OCI-LY3 (cell line): ENCODE data around the gene CEBPG.

Experiments used
- H2AFZ ChIP-seq: fragments of 200-600, 300-600 bp; shearing (Covaris generic); 2 replicates; pipeline ENCODE4 v1.6.0; 2014; ENCODE audit warnings: antibody characterized with exemption, low read depth, low read length
- H3K27ac ChIP-seq: fragments of 200-600, 300-600 bp; sonication (generic); 2 replicates; pipeline ENCODE4 v1.5.1; 2014; ENCODE audit warnings: mild to moderate bottlenecking, low read length, moderate library complexity, mixed read lengths
- H3K27me3 ChIP-seq: fragments of 200-600, 300-600 bp; sonication (generic); 2 replicates; pipeline ENCODE4 v1.6.1; 2014; ENCODE audit warnings: low read depth, low read length, mixed read lengths
- H3K36me3 ChIP-seq: fragments of 200-600, 300-600 bp; sonication (generic); replicated peaks from 2 replicates; pipeline ENCODE3; 2014; ENCODE audit warnings: low read depth, low read length, mixed read lengths
- H3K4me1 ChIP-seq: fragments of 300-600, 200-600 bp; sonication (generic); 2 replicates; pipeline ENCODE4 v1.6.1; 2014; ENCODE audit warnings: low read length, mixed read lengths
- H3K4me2 ChIP-seq: fragments of 200-600, 300-600 bp; sonication (generic); 2 replicates; pipeline ENCODE4 v1.6.1; 2014; ENCODE audit warnings: low read length, mixed read lengths
- H3K4me3 ChIP-seq: fragments of 300-600, 200-600 bp; sonication (generic); 2 replicates; pipeline ENCODE4 v1.5.1; 2014; ENCODE audit warnings: antibody characterized with exemption, mild to moderate bottlenecking, low read length, moderate library complexity
- H3K79me2 ChIP-seq: fragments of 300-600, 200-600 bp; shearing (Covaris generic); 2 replicates; pipeline ENCODE4 v1.6.1; 2014; ENCODE audit warnings: mild to moderate bottlenecking, low read length, mixed read lengths
- H3K9ac ChIP-seq: fragments of 300-600, 200-600 bp; shearing (Covaris generic); 2 replicates; pipeline ENCODE4 v1.6.0; 2014; ENCODE audit warnings: mild to moderate bottlenecking, low read length, moderate library complexity
- H3K9me3 ChIP-seq: fragments of 200-600, 300-600 bp; shearing (Covaris generic); 2 replicates; pipeline ENCODE4 v1.6.1; 2014; ENCODE audit warnings: low read length, mixed read lengths; ENCODE audit not compliant: insufficient read depth
- H4K20me1 ChIP-seq: fragments of 200-600, 300-600 bp; sonication (generic); 2 replicates; pipeline ENCODE4 v1.6.1; 2016; ENCODE audit warnings: low read length, mixed read lengths; ENCODE audit not compliant: insufficient read depth
- CTCF ChIP-seq: fragments of 200-600, 300-600 bp; sonication (generic); IDR thresholded peaks from 2 replicates; pipeline ENCODE4 v1.5.1; 2014; ENCODE audit warnings: antibody characterized with exemption, low read length, low read depth
- EZH2phosphoT487 ChIP-seq: fragments of 200-600 bp; shearing (Covaris generic); IDR thresholded peaks from 2 replicates; pipeline ENCODE4 v1.6.1; 2018; ENCODE audit warnings: antibody characterized with exemption, mixed run types, low read depth

The CEBPG gene

GRCh38 chr19:33343301-33343700 is 30.2 kb upstream of the CEBPG start:
- Histone ChIP-seq H4K20me1 (no peaks in the 10 kb centered on the region), H3K36me3 (no peaks in the 10 kb centered on the region), H3K9ac (no peak overlapping the region), H3K27ac (no peak overlapping the region), H3K4me2 (no peak overlapping the region), H3K4me1 (no peaks in the 10 kb centered on the region), H3K27me3 (peaks cover 46% of the 10 kb centered on the region), H3K4me3 (no peak overlapping the region), H2AFZ (no peak overlapping the region), H3K9me3 (no peaks in the 10 kb centered on the region), H3K79me2 (no peaks in the 10 kb centered on the region)
- TF ChIP-seq EZH2phosphoT487, result no peak
- no peak for TF ChIP-seq CTCF

- TF ChIP-seq CTCF (no peak), EZH2phosphoT487 (no peak)
- no peak overlapping the region for H2AFZ ChIP-seq
- no peaks in the 10 kb centered on the region for H3K4me1 ChIP-seq
- no peaks in the 10 kb centered on the region for H3K79me2 ChIP-seq
- H3K9ac ChIP-seq, result no peak overlapping the region
- H3K36me3 ChIP-seq, result no peaks in the 10 kb centered on the region
- no peaks in the 10 kb centered on the region for H3K9me3 ChIP-seq
- H4K20me1 ChIP-seq, result no peaks in the 10 kb centered on the region
- H3K27me3 ChIP-seq, result peaks cover 51% of the 10 kb centered on the region
- no peak overlapping the region for H3K27ac ChIP-seq
- no peak overlapping the region for H3K4me2 ChIP-seq
- no peak overlapping the region for H3K4me3 ChIP-seq
Observed at GRCh38 chr19:33343859-33344572, 29.5 kb upstream of the CEBPG start.

DNA sequence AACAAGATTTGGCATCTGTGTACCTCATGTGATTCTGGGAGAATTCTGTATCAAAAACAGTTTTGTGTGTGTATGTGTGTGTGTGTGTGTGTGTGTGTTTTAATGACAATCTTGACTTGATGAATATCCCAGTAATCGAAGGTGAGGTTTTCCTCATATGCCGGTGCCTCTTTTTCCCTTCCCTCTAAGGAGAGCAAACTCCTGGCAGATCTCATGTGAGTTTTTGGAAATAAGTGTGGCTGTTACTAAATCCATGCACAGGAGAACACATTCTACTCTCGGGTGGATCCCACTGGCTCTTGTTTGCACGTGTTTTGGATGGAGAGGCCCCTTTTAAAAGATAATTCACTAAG is 29.0 kb upstream of the CEBPG start:
- Histone ChIP-seq H3K4me3 (no peak overlapping the region), H3K4me1 (no peaks in the 10 kb centered on the region), H3K9ac (no peak overlapping the region), H3K4me2 (no peak overlapping the region), H3K27ac (no peak overlapping the region), H3K27me3 (peaks cover 56% of the 10 kb centered on the region), H4K20me1 (no peaks in the 10 kb centered on the region), H3K79me2 (no peaks in the 10 kb centered on the region), H3K9me3 (no peaks in the 10 kb centered on the region), H3K36me3 (no peaks in the 10 kb centered on the region), H2AFZ (no peak overlapping the region)
- TF ChIP-seq CTCF, result no peak

DNA sequence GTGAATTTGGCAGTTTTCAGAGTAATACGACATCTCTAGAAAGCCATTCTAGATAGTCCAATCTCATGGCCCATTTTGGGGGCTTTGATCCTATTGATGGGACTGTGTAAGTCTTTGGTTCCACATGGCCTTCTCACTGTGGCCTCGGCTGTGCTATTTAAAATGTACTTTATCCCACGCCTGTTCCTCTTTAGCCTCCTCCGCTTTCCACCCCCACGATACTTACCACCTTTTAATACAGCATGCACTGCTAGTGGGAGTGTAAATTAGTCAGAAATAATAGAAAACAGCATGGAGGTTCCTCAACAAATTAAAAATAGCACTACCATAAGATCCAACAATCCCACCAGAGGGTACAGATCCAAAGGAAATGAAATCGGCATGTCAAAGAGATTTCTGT is 28.3 kb upstream of the CEBPG start:
- Histone ChIP-seq H3K79me2 (no peaks in the 10 kb centered on the region), H3K27me3 (peaks cover 61% of the 10 kb centered on the region), H2AFZ (no peak overlapping the region), H3K4me3 (no peak overlapping the region), H3K36me3 (no peaks in the 10 kb centered on the region), H3K4me1 (no peaks in the 10 kb centered on the region), H3K27ac (no peak overlapping the region), H3K9me3 (no peaks in the 10 kb centered on the region), H3K4me2 (no peak overlapping the region), H4K20me1 (no peaks in the 10 kb centered on the region), H3K9ac (no peak overlapping the region)
- TF ChIP-seq CTCF (no peak), EZH2phosphoT487 (no peak)
